Gastrocnemius medialis (tissue), 4 donors: ENCODE results near the gene TMEM186.

ENCODE experiments used
- POLR2A ChIP-seq, 2 donors: fragments of 450-650 bp; IDR thresholded peaks; one replicate each; pipeline ENCODE4 v1.6.1; 2017; ENCODE audit warnings: antibody characterized with exemption in 2 of 2, mild to moderate bottlenecking in 2 of 2, moderate library complexity in 2 of 2
- TF ChIP-seq, protein P1 (sequence below), 5 experiments: fragments of 450-650 bp in 3 of 5; fragments of 200-600 bp in 2 of 5; sonication (generic) in 2 of 5; IDR thresholded peaks in 4 of 5; conservative IDR thresholded peaks in 1 of 5; 1 replicate in 4 of 5; 2 replicates in 1 of 5; pipeline ENCODE4 v1.5.1; 2016 to 2019; ENCODE audit warnings: antibody characterized with exemption in 5 of 5, mild to moderate bottlenecking in 3 of 5, moderate library complexity in 3 of 5

DNA sequence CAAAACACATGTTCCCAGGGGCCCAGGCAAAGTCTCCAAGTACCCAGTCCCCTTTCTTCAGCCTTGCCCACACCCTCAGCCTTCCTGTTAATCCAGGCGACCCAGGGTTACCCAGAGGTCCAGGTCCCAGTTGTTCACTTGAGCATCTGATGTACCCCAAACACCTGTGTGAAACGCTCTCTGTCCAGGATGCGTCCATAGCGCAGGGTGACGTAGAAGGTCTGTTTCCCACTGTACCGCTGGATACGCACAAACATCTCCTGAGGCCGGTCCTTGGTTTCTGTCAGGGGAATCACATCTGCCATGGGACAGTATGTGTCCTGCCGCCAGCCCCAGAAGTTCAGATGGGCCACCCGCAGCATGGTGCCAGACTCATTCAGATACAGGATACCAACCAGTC lies 1.6 kb downstream of the TMEM186 start:
- TF ChIP-seq, protein P1, sequence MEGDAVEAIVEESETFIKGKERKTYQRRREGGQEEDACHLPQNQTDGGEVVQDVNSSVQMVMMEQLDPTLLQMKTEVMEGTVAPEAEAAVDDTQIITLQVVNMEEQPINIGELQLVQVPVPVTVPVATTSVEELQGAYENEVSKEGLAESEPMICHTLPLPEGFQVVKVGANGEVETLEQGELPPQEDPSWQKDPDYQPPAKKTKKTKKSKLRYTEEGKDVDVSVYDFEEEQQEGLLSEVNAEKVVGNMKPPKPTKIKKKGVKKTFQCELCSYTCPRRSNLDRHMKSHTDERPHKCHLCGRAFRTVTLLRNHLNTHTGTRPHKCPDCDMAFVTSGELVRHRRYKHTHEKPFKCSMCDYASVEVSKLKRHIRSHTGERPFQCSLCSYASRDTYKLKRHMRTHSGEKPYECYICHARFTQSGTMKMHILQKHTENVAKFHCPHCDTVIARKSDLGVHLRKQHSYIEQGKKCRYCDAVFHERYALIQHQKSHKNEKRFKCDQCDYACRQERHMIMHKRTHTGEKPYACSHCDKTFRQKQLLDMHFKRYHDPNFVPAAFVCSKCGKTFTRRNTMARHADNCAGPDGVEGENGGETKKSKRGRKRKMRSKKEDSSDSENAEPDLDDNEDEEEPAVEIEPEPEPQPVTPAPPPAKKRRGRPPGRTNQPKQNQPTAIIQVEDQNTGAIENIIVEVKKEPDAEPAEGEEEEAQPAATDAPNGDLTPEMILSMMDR (IDR thresholded peaks at IDR 0.05 in 4 of 5, conservative IDR thresholded peaks at IDR 0.05 in 1 of 5) = no peak
- no peak for TF ChIP-seq POLR2A (IDR thresholded peaks at IDR 0.05)
